Heart right ventricle (tissue), 16 donors: ENCODE results near the gene CNTN4. TPM values are rescaled to one million over a fixed set of nuclear protein-coding genes. Genes with fewer than 3 reads are reported as not detected.

Experiments used
- ATAC-seq, 8 donors: fragments of 200-7000 bp; cut with Tn5 transposase; one replicate each; pipeline ENCODE4 v1.9.1; 2020; ENCODE audit warnings: mild to moderate bottlenecking in 8 of 8, moderate library complexity in 8 of 8, moderate number of reproducible peaks in 1 of 8
- DNase-seq, 2 donors: peaks; one replicate each; pipeline ENCODE4 v3.0.0-alpha.2; 2020
- H3K27ac ChIP-seq, 10 donors: fragments of 200-600 bp; sonication (generic) in 2 of 10; one replicate each; pipeline versions ENCODE4 v1.5.0 to v1.8.0; 2020 to 2022; ENCODE audit warnings: mild to moderate bottlenecking in 3 of 10
- H3K27me3 ChIP-seq, 7 donors: fragments of 200-600 bp; one replicate each; pipeline ENCODE4 v1.8.0; 2021 to 2022; ENCODE audit warnings: mild to moderate bottlenecking in 2 of 7
- H3K36me3 ChIP-seq, 9 donors: fragments of 200-600 bp; sonication (generic) in 1 of 9; one replicate each; pipeline versions ENCODE4 v1.5.0 to v1.8.0; 2020 to 2022; ENCODE audit warnings: mild to moderate bottlenecking in 2 of 9
- H3K4me1 ChIP-seq, 9 donors: fragments of 200-600 bp; sonication (generic) in 1 of 9; one replicate each; pipeline versions ENCODE4 v1.5.0 to v1.8.0; 2020 to 2022; ENCODE audit warnings: mild to moderate bottlenecking in 4 of 9
- H3K4me3 ChIP-seq, 10 donors: fragments of 200-600 bp; sonication (generic) in 2 of 10; one replicate each; pipeline versions ENCODE4 v1.5.0 to v1.8.0; 2020 to 2022; ENCODE audit warnings: mild to moderate bottlenecking in 7 of 10, moderate library complexity in 2 of 10
- H3K9me3 ChIP-seq, 11 donors: fragments of 200-600 bp in 10 of 11; sonication (generic) in 2 of 11; one replicate each; pipeline versions ENCODE4 v1.5.0 to v1.8.0; 2013 to 2022; ENCODE audit warnings: mild to moderate bottlenecking in 2 of 11, control low read depth in 1 of 11, moderate library complexity in 1 of 11
- WGBS, 2 donors: extraction: QIAGEN DNeasy Blood & Tissue Kit; methylation state at CpG; one replicate each; pipeline ENCODE4 v1.1.7; 2013; ENCODE audit warnings: inconsistent platforms in 1 of 2; 5-methylcytosine and 5-hydroxymethylcytosine counted together
- intact Hi-C, 10 donors: fragments of 100-400 bp; cut with DNase I; formaldehyde crosslinking; loops; one replicate each; pipeline versions ENCODE4 v1.11.1 to v1.14.2; 2022
- polyA plus RNA-seq, 2 donors: library from polyadenylated mRNA; stranded (reverse); fragments of 200-250 nt; gene quantifications; one replicate each; pipeline ENCODE4 v1.2.3, GENCODE V29; 2013
- total RNA-seq, 10 donors: library from RNA; stranded (reverse); fragmentation: NEBNext Ultra II Directional in 3 of 10; extraction: Animal tissue kit (Norgen Biotek cat#: 25700) in 3 of 10; gene quantifications; one replicate each; pipeline versions ENCODE4 v1.2.1 to v1.2.4, GENCODE V29; 2021 to 2023
- TF ChIP-seq, protein P1 (sequence below), 9 donors: fragments of 200-600 bp; sonication (generic) in 2 of 9; IDR thresholded peaks; one replicate each; pipeline versions ENCODE4 v1.5.0 to v1.8.0; 2021 to 2022; ENCODE audit warnings: antibody characterized with exemption in 9 of 9, mild to moderate bottlenecking in 5 of 9, moderate library complexity in 1 of 9
- donor health status: Arrhythmogenic right ventricular cardiomyopathy.
- donor health status: ischemic (EF 13 %, LVEDD 7.1; RV severe dilation, severe dysfunction).
- donor health status: healthy with polysubstance abuse.
- donor health status: DM: no; HTN: yes; CAD: no.
- donor health status: DM: no; HTN: no; CAD: no.
- donor health status: ischemic (EF 25% LVEDD 6.9; RV normal size, moderate dysfunction).
- donor health status: ischemic (EF 25% LVEDD 5.7; RV mildly dilated, moderate dysfunction).
- donor health status: healthy.
- donor health status: DM: yes; HTN: yes; CAD: no.
- donor health status: Ischemic cardiomyopathy.
- donor health status: ischemic (EF 35%, LVEDD 5.7; RV mildly dilated, moderate dysfunction).
- donor health status: nonischemic (EF 11% LVEDD 7.7; RV severe dilation, severe dysfunction).
- donor health status: DM: yes; HTN: yes; CAD: no.
- donor health status: PGD.
- donor health status: ischemic (EF 29% LVEDD 5.4; RV normal size, mild dysfunction).
- donor health status: nonischemic (EF 23%, LVEDD 6.1; RV moderate dilation, normal function).

The CNTN4 gene
- total and polyA plus RNA-seq, 12 donors, result 0.48 to 4.7 (median 2.5) TPM

DNA sequence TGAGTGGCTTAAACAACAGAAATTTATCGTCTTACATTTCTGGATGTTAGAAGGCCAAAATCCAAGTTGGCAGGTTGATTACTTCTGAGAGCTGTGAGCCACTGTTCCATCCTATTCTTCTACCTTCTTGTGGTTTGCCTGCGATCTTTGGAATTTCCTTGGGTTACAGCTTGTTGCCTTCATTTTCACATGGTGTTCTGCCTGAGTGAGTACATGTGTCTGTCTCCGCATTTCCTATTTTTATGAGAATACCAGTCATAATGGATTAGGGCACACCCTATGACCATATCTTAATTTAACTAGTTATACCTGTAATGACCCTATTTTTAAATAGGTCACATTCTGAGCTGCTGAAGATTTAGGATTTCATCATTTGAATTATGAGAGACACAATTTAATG, 294.3 kb downstream of the CNTN4 start:
- intact Hi-C loops, result no loop called here
- TF ChIP-seq, protein P1, sequence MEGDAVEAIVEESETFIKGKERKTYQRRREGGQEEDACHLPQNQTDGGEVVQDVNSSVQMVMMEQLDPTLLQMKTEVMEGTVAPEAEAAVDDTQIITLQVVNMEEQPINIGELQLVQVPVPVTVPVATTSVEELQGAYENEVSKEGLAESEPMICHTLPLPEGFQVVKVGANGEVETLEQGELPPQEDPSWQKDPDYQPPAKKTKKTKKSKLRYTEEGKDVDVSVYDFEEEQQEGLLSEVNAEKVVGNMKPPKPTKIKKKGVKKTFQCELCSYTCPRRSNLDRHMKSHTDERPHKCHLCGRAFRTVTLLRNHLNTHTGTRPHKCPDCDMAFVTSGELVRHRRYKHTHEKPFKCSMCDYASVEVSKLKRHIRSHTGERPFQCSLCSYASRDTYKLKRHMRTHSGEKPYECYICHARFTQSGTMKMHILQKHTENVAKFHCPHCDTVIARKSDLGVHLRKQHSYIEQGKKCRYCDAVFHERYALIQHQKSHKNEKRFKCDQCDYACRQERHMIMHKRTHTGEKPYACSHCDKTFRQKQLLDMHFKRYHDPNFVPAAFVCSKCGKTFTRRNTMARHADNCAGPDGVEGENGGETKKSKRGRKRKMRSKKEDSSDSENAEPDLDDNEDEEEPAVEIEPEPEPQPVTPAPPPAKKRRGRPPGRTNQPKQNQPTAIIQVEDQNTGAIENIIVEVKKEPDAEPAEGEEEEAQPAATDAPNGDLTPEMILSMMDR (IDR thresholded peaks at IDR 0.05), result no peak
- H3K27ac ChIP-seq, result no peak overlapping the region
- ATAC-seq (no peak), DNase-seq (no peak)
- no peak overlapping the region for H3K4me3 ChIP-seq
- no peaks in the 10 kb centered on the region for H3K27me3 ChIP-seq
- WGBS, 2 donors, result 86 to 92% methylated on average over 3 of the region's 3 CpGs
- no peaks in the 10 kb centered on the region for H3K9me3 ChIP-seq
- H3K36me3 ChIP-seq, result no peaks in the 10 kb centered on the region
- no peaks in the 10 kb centered on the region for H3K4me1 ChIP-seq

DNA sequence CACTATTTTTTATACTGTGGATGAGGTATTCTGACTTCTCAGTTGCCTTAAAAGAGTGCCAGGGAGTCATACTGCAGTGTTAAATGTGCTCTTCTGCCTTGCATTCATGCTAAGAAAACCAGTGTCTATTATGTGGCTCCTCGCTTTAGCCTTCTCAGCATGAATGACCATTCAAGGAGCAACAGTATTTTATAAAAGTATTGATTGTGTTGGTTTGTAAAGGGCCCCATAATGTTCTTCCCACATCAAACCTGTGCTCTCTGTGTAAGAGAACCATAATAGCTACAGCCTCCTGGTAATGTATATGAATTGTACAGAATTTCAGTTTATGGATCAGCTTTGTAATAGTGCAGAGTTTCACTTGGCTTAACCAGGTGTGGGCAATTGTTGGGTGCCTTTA, 316.4 kb downstream of the CNTN4 start:
- no peak for ATAC-seq
- Histone ChIP-seq H3K4me1 (no peaks in the 10 kb centered on the region), H3K9me3 (no peaks in the 10 kb centered on the region), H3K27ac (no peak overlapping the region), H3K4me3 (no peak overlapping the region), H3K27me3 (no peaks in the 10 kb centered on the region), H3K36me3 (no peaks in the 10 kb centered on the region)
- TF ChIP-seq, protein P1 (IDR thresholded peaks at IDR 0.05), result no peak
- WGBS, 2 donors, result 88 to 90% methylated on average over 1 of the region's 1 CpG
- intact Hi-C loops, result no loop called here
- DNase-seq, result no peak

DNA sequence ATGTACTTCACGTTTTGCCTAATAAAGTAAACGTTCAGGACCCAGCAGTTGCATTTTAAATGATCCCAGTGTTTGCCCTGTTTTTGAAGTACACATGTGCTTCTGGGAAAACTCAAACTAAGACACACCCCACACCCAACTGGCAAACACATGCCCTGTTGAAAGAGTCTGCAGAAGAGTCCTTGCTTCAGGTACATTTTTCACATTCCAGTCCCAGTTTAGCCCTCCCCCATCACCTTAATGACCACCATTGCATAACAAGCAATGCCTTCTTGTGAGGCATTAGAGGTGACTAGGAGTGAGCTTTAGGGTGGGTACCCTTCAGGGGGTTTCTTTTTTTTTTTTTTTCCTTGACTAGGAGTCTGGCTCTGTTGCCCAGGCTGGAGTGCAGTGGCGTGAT, 322.3 kb downstream of the CNTN4 start:
- TF ChIP-seq, protein P1 (IDR thresholded peaks at IDR 0.05), result no peak
- 69 to 71% methylated on average over 3 of the region's 3 CpGs for WGBS, 2 donors
- H3K36me3 ChIP-seq, result no peaks in the 10 kb centered on the region
- no peaks in the 10 kb centered on the region for H3K4me1 ChIP-seq
- no peaks in the 10 kb centered on the region for H3K27me3 ChIP-seq
- ATAC-seq (no peak), DNase-seq (no peak)
- H3K4me3 ChIP-seq, result no peak overlapping the region
- intact Hi-C loops, result no loop called here
- peaks cover 0 to 13% (median 0%) of the 10 kb centered on the region in 11 donors for H3K9me3 ChIP-seq
- no peak overlapping the region for H3K27ac ChIP-seq

DNA sequence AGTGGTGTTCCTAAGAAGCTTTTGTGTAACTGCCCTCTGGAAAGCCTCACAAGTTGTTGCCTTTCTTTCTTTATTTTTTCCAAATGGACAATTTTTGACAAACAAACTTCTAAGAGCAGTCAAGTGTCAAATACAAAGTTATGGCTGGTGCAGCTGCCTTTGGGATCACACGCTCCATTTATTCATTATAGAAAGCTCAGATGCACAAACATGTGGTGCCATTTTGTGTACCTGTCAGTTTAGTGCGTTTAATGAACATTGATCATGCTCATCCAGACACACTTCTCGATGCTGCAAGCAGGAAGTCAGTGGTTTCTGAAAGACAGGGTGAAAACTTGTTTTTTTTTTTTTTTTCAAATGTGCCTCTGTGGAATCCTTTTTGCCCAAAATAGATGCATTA, 324.5 kb downstream of the CNTN4 start:
- DNase-seq (no peak), ATAC-seq (no peak)
- no peak overlapping the region for H3K27ac ChIP-seq
- peaks cover 0 to 20% (median 0%) of the 10 kb centered on the region in 11 donors for H3K9me3 ChIP-seq
- H3K4me3 ChIP-seq, result no peak overlapping the region
- intact Hi-C loops, result no loop called here
- TF ChIP-seq, protein P1 (IDR thresholded peaks at IDR 0.05), result no peak
- 88 to 93% methylated on average over 3 of the region's 3 CpGs for WGBS, 2 donors
- no peaks in the 10 kb centered on the region for H3K36me3 ChIP-seq
- no peaks in the 10 kb centered on the region for H3K27me3 ChIP-seq
- no peaks in the 10 kb centered on the region for H3K4me1 ChIP-seq
